Measurements from ENCODE around the gene C1QA.

DNA sequence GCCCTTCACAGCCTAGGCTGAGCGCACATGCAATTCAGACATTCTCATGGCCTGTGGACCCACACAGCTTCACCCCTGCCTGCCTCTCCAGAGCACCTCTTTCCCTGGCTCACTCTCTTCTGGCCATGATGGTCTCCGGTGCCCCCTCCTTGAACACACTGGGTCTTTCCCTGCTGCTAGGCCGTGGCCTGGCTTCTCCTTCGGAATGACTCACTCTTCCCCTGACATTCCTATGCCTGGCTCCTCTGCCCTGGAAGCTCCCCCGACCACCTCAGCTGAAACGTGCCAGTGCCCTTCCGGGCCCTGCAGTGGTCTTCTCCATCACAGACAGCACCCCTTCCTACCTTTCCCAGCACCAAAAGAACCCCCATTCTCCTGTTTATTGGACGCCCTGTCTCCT is 44.9 kb upstream of the C1QA start:
- TF ChIP-seq, protein P1, sequence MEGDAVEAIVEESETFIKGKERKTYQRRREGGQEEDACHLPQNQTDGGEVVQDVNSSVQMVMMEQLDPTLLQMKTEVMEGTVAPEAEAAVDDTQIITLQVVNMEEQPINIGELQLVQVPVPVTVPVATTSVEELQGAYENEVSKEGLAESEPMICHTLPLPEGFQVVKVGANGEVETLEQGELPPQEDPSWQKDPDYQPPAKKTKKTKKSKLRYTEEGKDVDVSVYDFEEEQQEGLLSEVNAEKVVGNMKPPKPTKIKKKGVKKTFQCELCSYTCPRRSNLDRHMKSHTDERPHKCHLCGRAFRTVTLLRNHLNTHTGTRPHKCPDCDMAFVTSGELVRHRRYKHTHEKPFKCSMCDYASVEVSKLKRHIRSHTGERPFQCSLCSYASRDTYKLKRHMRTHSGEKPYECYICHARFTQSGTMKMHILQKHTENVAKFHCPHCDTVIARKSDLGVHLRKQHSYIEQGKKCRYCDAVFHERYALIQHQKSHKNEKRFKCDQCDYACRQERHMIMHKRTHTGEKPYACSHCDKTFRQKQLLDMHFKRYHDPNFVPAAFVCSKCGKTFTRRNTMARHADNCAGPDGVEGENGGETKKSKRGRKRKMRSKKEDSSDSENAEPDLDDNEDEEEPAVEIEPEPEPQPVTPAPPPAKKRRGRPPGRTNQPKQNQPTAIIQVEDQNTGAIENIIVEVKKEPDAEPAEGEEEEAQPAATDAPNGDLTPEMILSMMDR (conservative IDR thresholded peaks at IDR 0.05 in 1 of 2, IDR thresholded peaks at IDR 0.05 in 1 of 2; ENCODE audit: low read depth in 1 of 2, low read length in 2 of 2): no peak
- no peak for TF ChIP-seq EZH2 (IDR thresholded peaks at IDR 0.05; ENCODE audit: low read length, missing control alignments)

All from fibroblast of lung (primary cell).